GM12878 (cell line): ENCODE results near the gene CARM1. TPM values are rescaled to one million over a fixed set of nuclear protein-coding genes. Genes with fewer than 3 reads are reported as not detected.
A peak's percentile ranks its signal among the peaks of the same experiment; 100 is the strongest.

Experiments used
- ATAC-seq: fragments of 200-7000 bp; cut with Tn5 transposase; 3 replicates; pipeline ENCODE4 v1.9.1; 2020; ENCODE audit warnings: mild to moderate bottlenecking, moderate library complexity
- BruUV-seq: library from RNA; stranded (reverse); fragments of 400-500 nt; replicated peaks from 2 replicates; lab custom pipeline; 2021; lab: Mats Ljungman, UMichigan
- CTCF ChIA-PET: fragments of 300-600 bp; sonication (Branson Sonifier 250); formaldehyde crosslinking; extraction: SDS; loops from one replicate; lab custom pipeline; 2021; ENCODE audit warnings: inconsistent platforms; lab: Yijun Ruan, JAX
- POLR2A ChIA-PET: fragments of 350-600 bp; formaldehyde crosslinking; extraction: SDS; loops from one replicate; lab custom pipeline; 2021; ENCODE audit warnings: inconsistent platforms; lab: Charles Lee
- RAD21 ChIA-PET: fragments of 300-600 bp; sonication (Branson Sonifier 250); formaldehyde crosslinking; loops from one replicate; lab custom pipeline; 2023; ENCODE audit warnings: antibody characterized with exemption; ENCODE audit not compliant: unreplicated experiment; lab: Charles Lee
- SMC1A ChIA-PET: fragments of 300-600 bp; sonication (Branson Sonifier 250); formaldehyde crosslinking; loops from one replicate; lab custom pipeline; 2023; ENCODE audit not compliant: unreplicated experiment, uncharacterized antibody; lab: Charles Lee
- DNase-seq: peaks from one replicate; pipeline ENCODE4 v3.0.0-alpha.2; 2011; ENCODE audit warnings: low read depth, low spot score
- FAIRE-seq: peaks from 3 replicates; lab custom pipeline; 2011; peaks lifted over from hg19 to GRCh38; lab: Jason Lieb, UNC
- H2AFZ ChIP-seq: 2 replicates; pipeline ENCODE4 v1.6.0; 2011; ENCODE audit warnings: low read depth, low read length, control low read depth; ENCODE audit not compliant: control insufficient read depth
- H3K27ac ChIP-seq: 2 replicates; pipeline ENCODE4 v1.5.1; 2011; ENCODE audit warnings: control low read depth; ENCODE audit not compliant: control insufficient read depth, insufficient read depth
- H3K27me3 ChIP-seq, 2 experiments: replicated peaks in 1 of 2; 2 replicates each; pipeline versions ENCODE4 v1.6.0 to v1.6.1; 2011; ENCODE audit warnings: low read length in 1 of 2; ENCODE audit not compliant: control insufficient read depth in 2 of 2, insufficient read depth in 2 of 2
- H3K36me3 ChIP-seq, 2 experiments: 2 replicates each; pipeline ENCODE4 v1.5.1; 2011; ENCODE audit warnings: low read length in 1 of 2; ENCODE audit not compliant: control insufficient read depth in 2 of 2, insufficient read depth in 2 of 2
- H3K4me1 ChIP-seq: 2 replicates; pipeline ENCODE4 v1.6.1; 2011; ENCODE audit warnings: mild to moderate bottlenecking, low read length, moderate library complexity, mixed read lengths; ENCODE audit not compliant: control insufficient read depth, insufficient read depth
- H3K4me2 ChIP-seq: 2 replicates; pipeline ENCODE4 v1.6.0; 2011; ENCODE audit warnings: control low read depth; ENCODE audit not compliant: control insufficient read depth, insufficient read depth
- H3K4me3 ChIP-seq: fragments of 200-600 bp; sonication (generic); 2 replicates; pipeline ENCODE4 v1.5.1; 2016
- H3K79me2 ChIP-seq: 2 replicates; pipeline ENCODE4 v1.6.0; 2011; ENCODE audit warnings: low read length; ENCODE audit not compliant: control insufficient read depth, insufficient read depth
- H3K9ac ChIP-seq: 2 replicates; pipeline ENCODE4 v1.8.0; 2011; ENCODE audit warnings: low read length, control low read depth, mixed read lengths; ENCODE audit not compliant: control insufficient read depth, insufficient read depth
- H3K9me3 ChIP-seq: replicated peaks from 3 replicates; pipeline ENCODE4 v1.5.1; 2011; ENCODE audit warnings: mild to moderate bottlenecking, low read length; ENCODE audit not compliant: control insufficient read depth, insufficient read depth
- H4K20me1 ChIP-seq: 2 replicates; pipeline ENCODE4 v1.6.0; 2011; ENCODE audit not compliant: control insufficient read depth, insufficient read depth
- BHLHE40 ChIP-seq, 2 experiments: fragments of 450-650 bp in 1 of 2; IDR thresholded peaks; 2 replicates each; pipeline ENCODE4 v1.6.1; 2011 to 2017; ENCODE audit warnings: low read depth in 2 of 2, borderline replicate concordance in 1 of 2, improper control_type of control experiment in 1 of 2, low read length in 1 of 2, mild to moderate bottlenecking in 1 of 2
- DPF2 ChIP-seq: fragments of 450-650 bp; IDR thresholded peaks from 2 replicates; pipeline ENCODE4 v1.6.1; 2017; ENCODE audit warnings: mild to moderate bottlenecking
- HDGF ChIP-seq: fragments of 450-650 bp; IDR thresholded peaks from 2 replicates; pipeline ENCODE4 v1.6.1; 2016; ENCODE audit warnings: antibody characterized with exemption
- MYB ChIP-seq: fragments of 150-350 bp; IDR thresholded peaks from 2 replicates; pipeline ENCODE4 v1.6.1; 2014; ENCODE audit warnings: mild to moderate bottlenecking, low read depth, low read length, borderline replicate concordance
- NBN ChIP-seq: fragments of 450-650 bp; IDR thresholded peaks from 2 replicates; pipeline ENCODE4 v1.6.1; 2016
- NFIC ChIP-seq: IDR thresholded peaks from 2 replicates; pipeline ENCODE4 v1.6.1; 2012; ENCODE audit warnings: low read depth, mild to moderate bottlenecking, inconsistent platforms, low read length, moderate library complexity
- SMAD5 ChIP-seq: IDR thresholded peaks from 2 replicates; pipeline ENCODE4 v1.6.1; 2016; ENCODE audit warnings: antibody characterized with exemption, low read depth
- SMC3 ChIP-seq: IDR thresholded peaks from 2 replicates; pipeline ENCODE4 v1.6.1; 2011; ENCODE audit warnings: low read length, improper control_type of control experiment, borderline replicate concordance
- SPI1 ChIP-seq: IDR thresholded peaks from 2 replicates; pipeline ENCODE4 v1.6.1; 2011; ENCODE audit warnings: low read depth, mild to moderate bottlenecking, low read length, moderate library complexity, borderline replicate concordance; ENCODE audit not compliant: insufficient read depth
- USF2 ChIP-seq: IDR thresholded peaks from 2 replicates; pipeline ENCODE4 v1.6.1; 2011; ENCODE audit warnings: low read depth, low read length, improper control_type of control experiment, borderline replicate concordance
- YBX1 ChIP-seq: fragments of 450-650 bp; IDR thresholded peaks from 2 replicates; pipeline ENCODE4 v1.6.1; 2016; ENCODE audit warnings: antibody characterized with exemption
- ZNF592 ChIP-seq: fragments of 450-650 bp; IDR thresholded peaks from 2 replicates; pipeline ENCODE4 v1.6.1; 2017; ENCODE audit warnings: mild to moderate bottlenecking, moderate library complexity
- ZNF622 ChIP-seq: fragments of 450-650 bp; IDR thresholded peaks from 2 replicates; pipeline ENCODE4 v1.6.1; 2017; ENCODE audit warnings: mild to moderate bottlenecking, inconsistent platforms
- WGBS: methylation state at CpG from one replicate; pipeline ENCODE4 v1.1.6; 2016; ENCODE audit warnings: low lambda C conversion rate; ENCODE audit not compliant: insufficient replicate concordance, insufficient coverage; ENCODE audit errors: missing lambda C conversion rate; 5-methylcytosine and 5-hydroxymethylcytosine counted together
- in situ Hi-C: fragments of 300-500 bp; cut with MboI; formaldehyde crosslinking; loops from 9 replicates; pipeline ENCODE4 v1.14.3; 2018; ENCODE audit warnings: mixed read lengths
- intact Hi-C: fragments of 100-400 bp; cut with micrococcal nuclease; formaldehyde crosslinking; loops from one replicate; pipeline ENCODE4 v1.14.2; 2022; ENCODE audit not compliant: unreplicated experiment
- polyA plus RNA-seq, 11 experiments: library from polyadenylated mRNA; depleted of rRNA in 4 of 11; unstranded in 6 of 11; stranded (reverse) in 5 of 11; fragments of >200 nt; fragmentation: Nextera tagmentation in 4 of 11; fragmentation: Illumina TruSeq in 1 of 11; extraction: Ambion mirVana in 4 of 11; extraction: Trizol in 1 of 11; gene quantifications; 1 replicate in 1 of 11; 2 replicates in 10 of 11; pipeline versions ENCODE4 v1.2.1 to v1.2.3, GENCODE V29; 2011 to 2016; ENCODE audit warnings: inconsistent platforms in 2 of 11, missing spikeins in 2 of 11, low read depth in 1 of 11
- total RNA-seq, 4 experiments: library from RNA; depleted of rRNA in 3 of 4; stranded (reverse); fragments of >200 nt in 3 of 4; fragmentation: Illumina TruSeq in 1 of 4; extraction: Trizol in 1 of 4; gene quantifications; 2 replicates each; pipeline versions ENCODE4 v1.2.1 to v1.2.3, GENCODE V29; 2013 to 2021
- TF ChIP-seq, protein P1 (sequence below): IDR thresholded peaks from 2 replicates; pipeline ENCODE4 v1.6.1; 2011; ENCODE audit warnings: borderline replicate concordance, low read depth, mild to moderate bottlenecking, moderate library complexity, mixed read lengths, low read length; ENCODE audit not compliant: insufficient read depth; ENCODE audit errors: extremely low read length

The CARM1 gene
- total and polyA plus RNA-seq, 10 of the 15 experiments (the other 5 are each of a cell fraction or from before 2014, with no cell fraction given) = 0.45 to 116 (median 39.7) TPM

- ChIA-PET RAD21 (interaction anchor here (0.6 to 1.9 kb wide), 12 partner anchors 9 to 485 kb away, joined by 3 to 11 read pairs (median 4); partner anchors contain the start of gene LDLR), SMC1A (interaction anchor here (0.8 to 4.8 kb wide), 7 partner anchors 9 to 132 kb away, joined by 3 to 18 read pairs (median 4); partner anchors contain the start of gene LDLR), POLR2A (interaction anchor here (0.6 to 1.5 kb wide), 7 partner anchors 9 to 512 kb away, joined by 3 to 11 read pairs (median 5); partner anchors contain the start of gene LDLR), CTCF (interaction anchor here (0.5 to 1.9 kb wide), 8 partner anchors 13 to 1759 kb away, joined by 3 to 16 read pairs (median 3); no protein-coding TSS in a partner anchor)
- H3K4me1 ChIP-seq = peaks cover 26% of the 10 kb centered on the region; the same call in 1 of the 2 replicates
- TF ChIP-seq SPI1 (no peak), DPF2 (peak; percentile 94), BHLHE40 (IDR thresholded peaks at IDR 0.05; ENCODE audit: borderline replicate concordance in 1 of 2, low read depth in 2 of 2, low read length in 1 of 2) (no peak), USF2 (no peak), YBX1 (no peak), ZNF622 (no peak), SMAD5 (0 out of 2 replicates have a peak, but pooled peaks have one; percentile 15), NFIC (no peak), ZNF592 (no peak), HDGF (no peak), MYB (no peak), SMC3 (no peak), NBN (no peak)
- TF ChIP-seq, protein P1, sequence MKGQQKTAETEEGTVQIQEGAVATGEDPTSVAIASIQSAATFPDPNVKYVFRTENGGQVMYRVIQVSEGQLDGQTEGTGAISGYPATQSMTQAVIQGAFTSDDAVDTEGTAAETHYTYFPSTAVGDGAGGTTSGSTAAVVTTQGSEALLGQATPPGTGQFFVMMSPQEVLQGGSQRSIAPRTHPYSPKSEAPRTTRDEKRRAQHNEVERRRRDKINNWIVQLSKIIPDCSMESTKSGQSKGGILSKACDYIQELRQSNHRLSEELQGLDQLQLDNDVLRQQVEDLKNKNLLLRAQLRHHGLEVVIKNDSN = no peak
- H3K4me2 ChIP-seq = peak overlapping the region; percentile 85
- no peaks in the 10 kb centered on the region for H3K27me3 ChIP-seq
- ATAC-seq = peak; percentile 42
- H3K4me3 ChIP-seq = peak overlapping the region; percentile 85
- WGBS = 60% methylated on average over 10 of the region's 10 CpGs
- H3K9ac ChIP-seq = peak overlapping the region; percentile 22; the same call in 1 of the 2 replicates
- FAIRE-seq = no peak
- H3K27ac ChIP-seq = peak overlapping the region; percentile 67
- no TSS peak for BruUV-seq
- H2AFZ ChIP-seq = no peak overlapping the region
- no peak for DNase-seq
- peaks cover 74% of the 10 kb centered on the region for H3K79me2 ChIP-seq
- peaks cover 4% of the 10 kb centered on the region; the same call in 1 of the 2 replicates for H4K20me1 ChIP-seq
- H3K9me3 ChIP-seq = no peaks in the 10 kb centered on the region
- intact Hi-C loops = loop anchor here (5.0 kb wide), 1 partner anchor 246 kb away; the partner anchor contains the start of gene DNM2
- H3K36me3 ChIP-seq = no peaks in the 10 kb centered on the region
- in situ Hi-C loops = no loop called here
Observed at GRCh38 chr19:10962863-10963262, 91.5 kb downstream of the CARM1 start.
